IMR-90 (cell line): Measurements from ENCODE around the gene DCLK1. TPM values are rescaled to one million over a fixed set of nuclear protein-coding genes. Genes with fewer than 3 reads are reported as not detected.
"Not testable (repeated sequence)": the region's sequence is repeated elsewhere in the genome, so short reads cannot be mapped to it uniquely, and the experiment has no call there.

Experiments used
- ATAC-seq: fragments of 200-7000 bp; cut with Tn5 transposase; 2 replicates; pipeline ENCODE4 v1.9.1; 2020; ENCODE audit warnings: low read depth, mild to moderate bottlenecking, moderate library complexity
- BruUV-seq: library from RNA; stranded (reverse); fragments of 400-500 nt; replicated peaks from 2 replicates; lab custom pipeline; 2021; lab: Mats Ljungman, UMichigan
- CTCF ChIA-PET: fragments of 300-600 bp; formaldehyde crosslinking; extraction: SDS; loops from one replicate; lab custom pipeline; 2021; ENCODE audit warnings: antibody characterized with exemption; lab: Yijun Ruan, JAX
- POLR2A ChIA-PET: fragments of 300-600 bp; sonication (Branson Sonifier 250); formaldehyde crosslinking; loops from one replicate; lab custom pipeline; 2022; ENCODE audit warnings: antibody characterized with exemption; ENCODE audit not compliant: unreplicated experiment; lab: Charles Lee
- DNase-seq: peaks from one replicate; pipeline ENCODE4 v3.0.0; 2013
- H2AFZ ChIP-seq: replicated peaks from 2 replicates; pipeline ENCODE3; 2013; ENCODE audit warnings: low read length, mild to moderate bottlenecking; ENCODE audit not compliant: poor library complexity
- H2AK5ac ChIP-seq: 2 replicates; pipeline ENCODE4 v1.6.1; 2013; ENCODE audit warnings: low read depth, low read length, inconsistent platforms
- H2AK9ac ChIP-seq: replicated peaks from 2 replicates; pipeline ENCODE3; 2013; ENCODE audit warnings: mild to moderate bottlenecking, low read depth, low read length, moderate library complexity; ENCODE audit not compliant: poor library complexity
- H2BK120ac ChIP-seq: 2 replicates; pipeline ENCODE4 v1.6.1; 2013; ENCODE audit warnings: low read depth, low read length, inconsistent platforms
- H2BK15ac ChIP-seq: 3 replicates; pipeline ENCODE4 v1.6.1; 2013; ENCODE audit warnings: low read depth, low read length, inconsistent platforms
- H2BK20ac ChIP-seq: 2 replicates; pipeline ENCODE4 v1.6.1; 2013; ENCODE audit warnings: low read depth, mild to moderate bottlenecking, inconsistent platforms, low read length, moderate library complexity
- H2BK5ac ChIP-seq: 2 replicates; pipeline ENCODE4 v1.6.1; 2013; ENCODE audit warnings: mild to moderate bottlenecking, low read depth, low read length, inconsistent platforms; ENCODE audit not compliant: poor library complexity, severe bottlenecking
- H3K14ac ChIP-seq: replicated peaks from 2 replicates; pipeline ENCODE4 v1.6.1; 2013; ENCODE audit warnings: low read depth, low read length, inconsistent platforms
- H3K18ac ChIP-seq: 2 replicates; pipeline ENCODE4 v1.6.1; 2013; ENCODE audit warnings: low read depth, low read length, control low read depth
- H3K23ac ChIP-seq: 2 replicates; pipeline ENCODE4 v1.6.1; 2013; ENCODE audit warnings: low read depth, low read length, inconsistent platforms
- H3K27ac ChIP-seq: 2 replicates; pipeline ENCODE4 v1.5.1; 2013; ENCODE audit warnings: mild to moderate bottlenecking, control low read depth, low read length; ENCODE audit not compliant: insufficient read depth
- H3K27me3 ChIP-seq: 2 replicates; pipeline ENCODE4 v1.6.1; 2013; ENCODE audit warnings: low read length; ENCODE audit not compliant: control insufficient read depth, insufficient read depth
- H3K36me3 ChIP-seq: 2 replicates; pipeline ENCODE4 v1.6.1; 2013; ENCODE audit warnings: low read length, mixed read lengths; ENCODE audit not compliant: control insufficient read depth, insufficient read depth
- H3K4ac ChIP-seq: 2 replicates; pipeline ENCODE4 v1.6.1; 2013; ENCODE audit warnings: low read depth, low read length, inconsistent platforms
- H3K4me1 ChIP-seq: 2 replicates; pipeline ENCODE4 v1.6.1; 2013; ENCODE audit warnings: low read length, mixed read lengths; ENCODE audit not compliant: control insufficient read depth, insufficient read depth
- H3K4me2 ChIP-seq: 2 replicates; pipeline ENCODE4 v1.6.1; 2013; ENCODE audit warnings: low read depth, mild to moderate bottlenecking, control low read depth, low read length, moderate library complexity
- H3K4me3 ChIP-seq: 2 replicates; pipeline ENCODE4 v1.5.1; 2013; ENCODE audit warnings: low read depth, mild to moderate bottlenecking, control low read depth, low read length, moderate library complexity; ENCODE audit not compliant: insufficient read depth
- H3K56ac ChIP-seq: 2 replicates; pipeline ENCODE4 v1.6.1; 2013; ENCODE audit warnings: low read length, inconsistent platforms; ENCODE audit not compliant: insufficient read depth; ENCODE audit errors: extremely low read depth
- H3K79me1 ChIP-seq, 2 experiments: 2 replicates each; pipeline ENCODE4 v1.6.1; 2013; ENCODE audit warnings: low read length in 2 of 2, inconsistent platforms in 1 of 2, low read depth in 1 of 2
- H3K9ac ChIP-seq: 2 replicates; pipeline ENCODE4 v1.6.1; 2013; ENCODE audit warnings: low read depth, low read length, control low read depth
- H3K9me1 ChIP-seq: 2 replicates; pipeline ENCODE4 v1.6.1; 2013; ENCODE audit warnings: low read length, inconsistent platforms; ENCODE audit not compliant: insufficient read depth
- H3K9me3 ChIP-seq: 2 replicates; pipeline ENCODE4 v1.6.1; 2013; ENCODE audit warnings: low read length; ENCODE audit not compliant: control insufficient read depth, insufficient read depth
- H4K20me1 ChIP-seq: 2 replicates; pipeline ENCODE4 v1.6.1; 2013; ENCODE audit warnings: low read length, inconsistent platforms; ENCODE audit not compliant: insufficient read depth
- H4K5ac ChIP-seq: 2 replicates; pipeline ENCODE4 v1.6.1; 2013; ENCODE audit warnings: mild to moderate bottlenecking, low read depth, low read length, control low read depth
- H4K8ac ChIP-seq, 2 experiments: 2 replicates each; pipeline ENCODE4 v1.6.1; 2013; ENCODE audit warnings: low read depth in 2 of 2, low read length in 2 of 2, control low read depth in 1 of 2, inconsistent platforms in 1 of 2
- H4K91ac ChIP-seq: 2 replicates; pipeline ENCODE4 v1.6.1; 2013; ENCODE audit warnings: low read depth, low read length, inconsistent platforms; ENCODE audit not compliant: insufficient read depth
- CEBPB ChIP-seq: IDR thresholded peaks from 2 replicates; pipeline ENCODE4 v1.6.1; 2012; ENCODE audit warnings: low read depth, low read length, improper control_type of control experiment
- CTCF ChIP-seq: conservative IDR thresholded peaks from 2 replicates; pipeline ENCODE4 v1.5.1; 2012; ENCODE audit warnings: mild to moderate bottlenecking, low read depth, low read length, improper control_type of control experiment
- NFE2L2 ChIP-seq: fragments of 150-350 bp; IDR thresholded peaks from 2 replicates; pipeline ENCODE4 v1.6.1; 2016; ENCODE audit warnings: low read depth, mild to moderate bottlenecking, low read length
- POLR2A ChIP-seq: IDR thresholded peaks from 2 replicates; pipeline ENCODE4 v1.6.1; 2012; ENCODE audit warnings: mild to moderate bottlenecking, low read depth, low read length
- RAD21 ChIP-seq: IDR thresholded peaks from 2 replicates; pipeline ENCODE4 v1.6.1; 2012; ENCODE audit warnings: low read length, improper control_type of control experiment
- RCOR1 ChIP-seq: IDR thresholded peaks from 2 replicates; pipeline ENCODE4 v1.6.1; 2012; ENCODE audit warnings: mild to moderate bottlenecking, low read length, improper control_type of control experiment; ENCODE audit not compliant: insufficient replicate concordance
- RFX5 ChIP-seq: IDR thresholded peaks from 2 replicates; pipeline ENCODE4 v1.8.0; 2012; ENCODE audit warnings: low read depth, mild to moderate bottlenecking, low read length, moderate library complexity
- WGBS, 2 experiments: methylation state at CpG; one replicate each; pipeline versions ENCODE4 v1.1.5 to v1.1.7; 2013; ENCODE audit warnings: missing lambda C conversion rate in 2 of 2; ENCODE audit not compliant: insufficient read length in 1 of 2; ENCODE audit errors: extremely low coverage in 2 of 2; 5-methylcytosine and 5-hydroxymethylcytosine counted together
- dilution Hi-C: fragments of 300-500 bp; cut with HindIII; formaldehyde crosslinking; loops from one replicate; pipeline ENCODE4 v1.14.3; 2018; ENCODE audit warnings: low sequenced_read_pairs; ENCODE audit not compliant: unreplicated experiment
- in situ Hi-C: fragments of 300-500 bp; cut with MboI; formaldehyde crosslinking; loops from 3 replicates; pipeline ENCODE4 v1.14.3; 2019; ENCODE audit warnings: low sequenced_read_pairs, inconsistent platforms, mixed read lengths
- intact Hi-C: fragments of 100-400 bp; cut with micrococcal nuclease; formaldehyde crosslinking; loops from 2 replicates; pipeline ENCODE4 v1.10.0; 2022
- polyA plus RNA-seq, 3 experiments: library from polyadenylated mRNA; depleted of rRNA; stranded (reverse); fragments of >200 nt; gene quantifications; 2 replicates each; pipeline ENCODE4 v1.2.3, GENCODE V29; 2012; ENCODE audit warnings: low replicate concordance in 1 of 3
- total RNA-seq: library from RNA; depleted of rRNA; stranded (reverse); fragments of >200 nt; gene quantifications from 2 replicates; pipeline ENCODE4 v1.2.3, GENCODE V29; 2012

The DCLK1 gene
- total and polyA plus RNA-seq, 2 of the 4 experiments (the other 2 are of a cell fraction) = under 0.01 to 0.02 TPM

GRCh38 chr13:35984287-35984686 lies 146.9 kb downstream of the DCLK1 start:
- H3K18ac ChIP-seq = no peak overlapping the region
- no peak overlapping the region for H2AK9ac ChIP-seq
- no peak overlapping the region for H3K4ac ChIP-seq
- peaks cover 10% of the 10 kb centered on the region; the same call in 1 of the 2 replicates for H3K27me3 ChIP-seq
- no peaks in the 10 kb centered on the region for H3K36me3 ChIP-seq
- H2BK15ac ChIP-seq = no peak overlapping the region
- TF ChIP-seq RFX5 (no peak), NFE2L2 (no peak), RAD21 (no peak), RCOR1 (no peak), POLR2A (no peak), CEBPB (no peak), CTCF (no peak)
- H3K4me2 ChIP-seq = no peak overlapping the region
- H3K4me3 ChIP-seq = no peak overlapping the region
- ATAC-seq (no peak), DNase-seq (no peak)
- no peak overlapping the region for H4K5ac ChIP-seq
- no peak overlapping the region for H3K14ac ChIP-seq
- BruUV-seq = no TSS peak
- intact Hi-C loops (no loop called here), in situ Hi-C loops (loop anchor here (25.0 kb wide), 1 partner anchor 753 kb away; no protein-coding TSS in a partner anchor), dilution Hi-C loops (no loop called here)
- H4K20me1 ChIP-seq = no peaks in the 10 kb centered on the region
- no peak overlapping the region for H2AK5ac ChIP-seq
- no peaks in the 10 kb centered on the region for H3K79me1 ChIP-seq
- no CpG with 5 or more reads among the region's 3 CpGs for WGBS, 2 experiments
- no peaks in the 10 kb centered on the region; the same call in 1 of the 2 replicates for H3K9me3 ChIP-seq
- no peaks in the 10 kb centered on the region; the same call in 1 of the 2 replicates for H3K9me1 ChIP-seq
- H3K23ac ChIP-seq = no peak overlapping the region
- no peak overlapping the region for H2BK5ac ChIP-seq
- no peak overlapping the region for H2AFZ ChIP-seq
- POLR2A ChIA-PET = no interaction called here
- no peaks in the 10 kb centered on the region; the same call in 1 of the 2 replicates for H3K4me1 ChIP-seq
- H4K91ac ChIP-seq = no peak overlapping the region
- H3K27ac ChIP-seq = no peak overlapping the region
- H3K9ac ChIP-seq = no peak overlapping the region
- CTCF ChIA-PET = no interaction called here
- H3K56ac ChIP-seq = no peak overlapping the region
- H2BK120ac ChIP-seq = no peak overlapping the region
- H4K8ac ChIP-seq = no peak overlapping the region
- no peak overlapping the region for H2BK20ac ChIP-seq

- ATAC-seq, H3K36me3 ChIP-seq, H4K20me1 ChIP-seq, H3K9me3 ChIP-seq, H3K4me2 ChIP-seq, H3K27ac ChIP-seq, H2AK9ac ChIP-seq, H2BK15ac ChIP-seq, dilution Hi-C loops, H3K23ac ChIP-seq, H3K4me3 ChIP-seq, H3K27me3 ChIP-seq, H3K9ac ChIP-seq, H2BK120ac ChIP-seq, H3K56ac ChIP-seq, BruUV-seq, H2AFZ ChIP-seq, H2AK5ac ChIP-seq, H3K4ac ChIP-seq, H3K79me1 ChIP-seq, H3K18ac ChIP-seq, CTCF ChIA-PET, intact Hi-C loops, H3K4me1 ChIP-seq, POLR2A ChIA-PET, H4K5ac ChIP-seq, H4K8ac ChIP-seq, H3K14ac ChIP-seq, H3K9me1 ChIP-seq, H4K91ac ChIP-seq, H2BK20ac ChIP-seq, H2BK5ac ChIP-seq, DNase-seq: not testable (repeated sequence)
- in situ Hi-C loops = loop anchor here (25.0 kb wide), 1 partner anchor 754 kb away; no protein-coding TSS in a partner anchor
- 29% methylated on average over 1 of the region's 1 CpG; no CpG with 5 or more reads in 1 of the 2 experiments for WGBS, 2 experiments
Observed at GRCh38 chr13:35983703-35984102, 147.5 kb downstream of the DCLK1 start.
